Hepatocyte (in vitro differentiated cells): ENCODE data around the gene OR51B5. TPM values are rescaled to one million over a fixed set of nuclear protein-coding genes. Genes with fewer than 3 reads are reported as not detected.

Source experiments
- DNase-seq: peaks from one replicate; pipeline ENCODE4 v3.0.0-alpha.2; 2016; ENCODE audit warnings: low spot score
- H2AFZ ChIP-seq: fragments of 200-600 bp; sonication (generic); 2 replicates; pipeline ENCODE4 v1.6.0; 2016; ENCODE audit warnings: antibody characterized with exemption, mild to moderate bottlenecking
- H3K27ac ChIP-seq: fragments of 200-600 bp; sonication (generic); 2 replicates; pipeline ENCODE4 v1.5.1; 2016; ENCODE audit warnings: mild to moderate bottlenecking
- H3K27me3 ChIP-seq: fragments of 200-600 bp; sonication (generic); 2 replicates; pipeline ENCODE4 v1.6.1; 2016
- H3K36me3 ChIP-seq: fragments of 200-600 bp; sonication (generic); replicated peaks from 2 replicates; pipeline ENCODE4 v1.5.1; 2016; ENCODE audit warnings: low read depth; ENCODE audit not compliant: insufficient read depth
- H3K4me1 ChIP-seq: fragments of 200-600 bp; sonication (generic); 2 replicates; pipeline ENCODE4 v1.5.1; 2016; ENCODE audit warnings: mild to moderate bottlenecking, moderate library complexity; ENCODE audit not compliant: insufficient read depth
- H3K4me2 ChIP-seq: fragments of 200-600 bp; sonication (generic); 2 replicates; pipeline ENCODE4 v1.6.0; 2016
- H3K4me3 ChIP-seq: fragments of 200-600 bp; sonication (generic); 2 replicates; pipeline ENCODE4 v1.5.1; 2016; ENCODE audit warnings: mild to moderate bottlenecking
- H3K79me2 ChIP-seq: fragments of 200-600 bp; sonication (generic); 2 replicates; pipeline ENCODE4 v1.6.0; 2017; ENCODE audit warnings: mild to moderate bottlenecking
- H3K9me2 ChIP-seq: fragments of 200-600 bp; sonication (generic); replicated peaks from 2 replicates; pipeline ENCODE4 v1.6.0; 2017; ENCODE audit warnings: mild to moderate bottlenecking; ENCODE audit not compliant: insufficient read depth
- H3K9me3 ChIP-seq: fragments of 200-600 bp; sonication (generic); 2 replicates; pipeline ENCODE4 v1.5.1; 2016; ENCODE audit warnings: low read depth, mild to moderate bottlenecking
- H4K20me1 ChIP-seq: fragments of 200-600 bp; sonication (generic); 2 replicates; pipeline ENCODE4 v1.6.0; 2016; ENCODE audit warnings: mild to moderate bottlenecking; ENCODE audit not compliant: insufficient read depth, poor library complexity, severe bottlenecking
- CTCF ChIP-seq: fragments of 200-600 bp; sonication (generic); IDR thresholded peaks from 2 replicates; pipeline ENCODE4 v1.5.1; 2016; ENCODE audit warnings: antibody characterized with exemption, mild to moderate bottlenecking; ENCODE audit not compliant: poor library complexity
- EZH2 ChIP-seq: fragments of 200-600 bp; sonication (generic); IDR thresholded peaks from 2 replicates; pipeline ENCODE4 v1.6.1; 2016; ENCODE audit warnings: antibody characterized with exemption, mild to moderate bottlenecking, borderline replicate concordance
- EZH2phosphoT487 ChIP-seq: fragments of 200-600 bp; sonication (generic); IDR thresholded peaks from one replicate; pipeline ENCODE4 v1.6.1; 2018; ENCODE audit warnings: antibody characterized with exemption, mild to moderate bottlenecking, low read depth, moderate library complexity; ENCODE audit not compliant: unreplicated experiment, severe bottlenecking
- WGBS: methylation state at CpG from one replicate; pipeline ENCODE4 v1.1.6; 2016; ENCODE audit warnings: low lambda C conversion rate; ENCODE audit errors: missing lambda C conversion rate; 5-methylcytosine and 5-hydroxymethylcytosine counted together
- polyA plus RNA-seq: library from polyadenylated mRNA; unstranded; fragments of >200 nt; fragmentation: Nextera tagmentation; extraction: Ambion mirVana; gene quantifications from 2 replicates; pipeline ENCODE4 v1.2.1, GENCODE V29; 2016
- total RNA-seq: library from RNA; depleted of rRNA; stranded (reverse); fragments of >200 nt; gene quantifications from 2 replicates; pipeline ENCODE4 v1.2.3, GENCODE V29; 2014

Gene OR51B5
- total and polyA plus RNA-seq, 2 experiments from 2014 or later: 0.20 TPM; not detected in 1

- no peaks in the 10 kb centered on the region for H3K79me2 ChIP-seq
- no peak overlapping the region for H3K4me3 ChIP-seq
- H3K9me2 ChIP-seq: no peaks in the 10 kb centered on the region
- H3K27ac ChIP-seq: no peak overlapping the region
- TF ChIP-seq CTCF: no peak
- TF ChIP-seq EZH2: no peak
- TF ChIP-seq EZH2phosphoT487: no peak
- no peaks in the 10 kb centered on the region for H3K9me3 ChIP-seq
- H3K4me2 ChIP-seq: no peak overlapping the region
- no peak overlapping the region for H2AFZ ChIP-seq
- no peaks in the 10 kb centered on the region for H3K4me1 ChIP-seq
- DNase-seq: no peak
- H4K20me1 ChIP-seq: no peaks in the 10 kb centered on the region
- H3K27me3 ChIP-seq: no peaks in the 10 kb centered on the region
- no peaks in the 10 kb centered on the region for H3K36me3 ChIP-seq
- WGBS: 66% methylated on average over 2 of the region's 2 CpGs
These were observed 35.9 kb downstream of the OR51B5 start for GRCh38 chr11:5307256-5308019.

- H3K27ac ChIP-seq: no peak overlapping the region
- H3K36me3 ChIP-seq: no peaks in the 10 kb centered on the region
- 96% methylated on average over 1 of the region's 1 CpG for WGBS
- no peaks in the 10 kb centered on the region for H4K20me1 ChIP-seq
- DNase-seq: no peak
- no peaks in the 10 kb centered on the region for H3K27me3 ChIP-seq
- H3K9me2 ChIP-seq: no peaks in the 10 kb centered on the region
- no peaks in the 10 kb centered on the region for H3K4me1 ChIP-seq
- no peaks in the 10 kb centered on the region for H3K79me2 ChIP-seq
- no peak overlapping the region for H2AFZ ChIP-seq
- H3K4me2 ChIP-seq: no peak overlapping the region
- H3K4me3 ChIP-seq: no peak overlapping the region
- TF ChIP-seq EZH2 (no peak), CTCF (no peak), EZH2phosphoT487 (no peak)
- no peaks in the 10 kb centered on the region for H3K9me3 ChIP-seq
These were observed 39.3 kb downstream of the OR51B5 start for GRCh38 chr11:5304046-5304445.

GRCh38 chr11:5303626-5304025 lies 39.7 kb downstream of the OR51B5 start:
- H3K9me3 ChIP-seq: no peaks in the 10 kb centered on the region
- no peaks in the 10 kb centered on the region for H3K36me3 ChIP-seq
- no peak for DNase-seq
- no peak overlapping the region for H3K4me3 ChIP-seq
- no peaks in the 10 kb centered on the region for H3K9me2 ChIP-seq
- no peak overlapping the region for H3K4me2 ChIP-seq
- no peaks in the 10 kb centered on the region for H4K20me1 ChIP-seq
- no peaks in the 10 kb centered on the region for H3K79me2 ChIP-seq
- 70% methylated on average over 5 of the region's 5 CpGs for WGBS
- no peak overlapping the region for H2AFZ ChIP-seq
- H3K27me3 ChIP-seq: no peaks in the 10 kb centered on the region
- no peaks in the 10 kb centered on the region for H3K4me1 ChIP-seq
- H3K27ac ChIP-seq: no peak overlapping the region
- TF ChIP-seq CTCF: no peak
- no peak for TF ChIP-seq EZH2
- TF ChIP-seq EZH2phosphoT487: no peak
